GM18519 (cell line): ENCODE results near the gene DRAXIN.

Source experiments
- ATAC-seq: cut with Tn5 transposase; IDR thresholded peaks from one replicate; pipeline ENCODE4 v1.9.1; 2021; ENCODE audit warnings: mild to moderate bottlenecking, moderate library complexity; ENCODE audit not compliant: unreplicated experiment, low FRiP score

Gene DRAXIN

DNA sequence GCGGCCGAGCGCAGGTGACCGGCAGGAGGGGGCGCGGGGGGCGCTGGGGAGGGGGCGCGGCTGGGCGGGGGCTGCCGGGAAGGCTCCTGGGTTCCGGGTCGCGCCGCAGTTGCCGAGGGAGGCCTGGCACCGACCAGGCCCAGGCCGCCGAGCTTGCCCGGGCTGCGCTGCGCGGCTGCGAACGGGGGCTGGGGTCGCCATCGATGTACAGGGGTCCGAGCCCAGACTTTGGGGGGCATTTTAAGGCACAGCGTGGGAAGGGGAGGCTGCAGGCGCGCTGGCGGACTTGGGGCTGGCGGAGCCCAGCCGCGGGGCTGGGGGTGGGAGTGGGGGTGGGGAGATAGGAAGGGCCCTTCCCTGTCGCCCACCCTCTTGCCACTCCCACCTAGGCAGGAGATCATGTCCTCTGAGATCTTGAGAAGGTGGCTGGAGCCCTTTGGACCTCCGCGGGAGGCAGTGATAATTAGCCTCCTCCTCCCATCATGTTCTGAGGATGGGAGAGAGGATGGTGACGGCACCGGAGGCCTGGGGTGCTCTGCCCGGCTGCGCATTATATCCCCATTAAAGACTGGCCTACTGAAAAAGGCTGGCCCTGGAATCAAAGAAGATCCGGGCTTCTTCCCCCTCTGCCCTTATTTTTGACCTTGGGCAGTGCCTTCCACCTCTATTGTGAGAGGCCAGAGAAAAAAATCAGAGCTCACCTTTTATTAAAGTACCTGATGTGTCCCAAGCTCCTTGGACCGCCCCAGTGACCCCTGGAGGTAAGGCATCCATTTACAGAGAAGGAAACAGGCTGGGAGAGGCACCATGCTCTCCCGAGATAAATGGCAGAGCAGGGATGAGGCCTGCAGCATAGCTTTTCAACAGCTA lies 36.3 kb upstream of the DRAXIN start:
- ATAC-seq = no peak

GRCh38 chr1:11657654-11658053 lies 33.9 kb upstream of the DRAXIN start:
- ATAC-seq = no peak

- no peak for ATAC-seq
Observed at GRCh38 chr1:11658542-11658941, 33.0 kb upstream of the DRAXIN start.

DNA sequence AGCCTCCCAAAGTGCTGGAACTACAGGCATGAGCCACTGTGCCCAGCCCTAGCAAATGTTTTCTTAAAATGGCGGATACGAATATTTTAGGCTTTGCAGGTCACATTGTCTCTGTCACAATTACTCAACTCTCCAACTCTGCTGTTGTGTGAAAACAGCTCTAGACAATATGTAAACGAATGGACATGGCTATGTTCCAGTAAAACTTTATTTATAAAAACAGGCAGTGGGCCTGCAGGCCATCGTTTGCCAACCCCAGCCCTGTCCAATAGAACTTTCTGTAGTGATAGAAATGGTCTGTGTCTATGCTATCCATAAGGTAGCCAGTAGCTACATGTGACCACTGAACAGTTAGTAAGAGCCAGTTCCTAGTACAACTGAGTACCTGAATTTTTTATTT lies 31.8 kb upstream of the DRAXIN start:
- no peak for ATAC-seq

GRCh38 chr1:11661103-11661502 lies 30.4 kb upstream of the DRAXIN start:
- ATAC-seq = no peak

DNA sequence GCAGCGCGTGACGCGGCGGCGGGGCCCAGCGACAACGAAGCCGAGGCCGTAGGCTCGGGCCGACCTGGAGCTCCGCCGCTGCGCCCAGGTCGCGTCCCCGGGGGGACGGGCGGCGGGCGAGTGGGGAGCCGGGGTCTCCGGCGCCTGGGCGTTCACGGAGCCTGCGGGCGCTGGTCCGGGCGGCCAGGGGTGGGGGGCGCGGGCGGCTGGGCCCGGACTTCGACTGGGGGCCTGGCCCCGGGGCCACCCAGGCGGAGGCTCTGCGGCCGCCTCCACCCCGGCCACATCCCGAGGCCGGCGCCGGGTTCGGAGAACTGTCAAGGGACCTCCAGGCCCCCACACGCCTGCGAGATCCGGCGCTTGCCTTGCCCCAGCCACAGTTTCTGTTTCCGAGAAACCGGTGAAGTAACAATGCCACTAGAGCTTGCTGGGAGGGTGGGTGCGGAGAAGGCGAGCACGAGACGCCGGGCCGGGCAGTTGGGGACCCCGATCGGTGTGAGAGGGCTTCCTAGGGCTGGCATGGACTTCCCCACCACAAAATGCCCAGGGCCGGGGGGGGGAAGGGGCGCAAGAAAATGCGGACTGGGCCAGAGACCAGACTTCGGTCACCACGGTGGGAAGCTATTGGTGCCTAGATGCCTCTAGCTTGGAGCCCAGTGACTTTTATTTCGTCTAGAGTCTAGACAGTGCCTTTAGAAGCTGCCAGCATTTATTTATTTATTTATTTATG lies 27.0 kb upstream of the DRAXIN start:
- ATAC-seq = peak; percentile 20

DNA sequence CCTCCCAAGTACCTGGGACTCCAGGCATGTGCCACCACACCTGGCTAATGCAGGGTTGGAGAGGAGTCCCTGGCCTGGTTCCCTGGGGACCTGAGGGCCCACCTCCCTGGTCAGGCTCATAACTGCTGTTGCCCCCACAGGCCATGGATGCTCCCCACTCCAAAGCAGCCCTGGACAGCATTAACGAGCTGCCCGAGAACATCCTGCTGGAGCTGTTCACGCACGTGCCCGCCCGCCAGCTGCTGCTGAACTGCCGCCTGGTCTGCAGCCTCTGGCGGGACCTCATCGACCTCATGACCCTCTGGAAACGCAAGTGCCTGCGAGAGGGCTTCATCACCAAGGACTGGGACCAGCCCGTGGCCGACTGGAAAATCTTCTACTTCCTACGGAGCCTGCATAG lies 23.0 kb upstream of the DRAXIN start:
- ATAC-seq = no peak

DNA sequence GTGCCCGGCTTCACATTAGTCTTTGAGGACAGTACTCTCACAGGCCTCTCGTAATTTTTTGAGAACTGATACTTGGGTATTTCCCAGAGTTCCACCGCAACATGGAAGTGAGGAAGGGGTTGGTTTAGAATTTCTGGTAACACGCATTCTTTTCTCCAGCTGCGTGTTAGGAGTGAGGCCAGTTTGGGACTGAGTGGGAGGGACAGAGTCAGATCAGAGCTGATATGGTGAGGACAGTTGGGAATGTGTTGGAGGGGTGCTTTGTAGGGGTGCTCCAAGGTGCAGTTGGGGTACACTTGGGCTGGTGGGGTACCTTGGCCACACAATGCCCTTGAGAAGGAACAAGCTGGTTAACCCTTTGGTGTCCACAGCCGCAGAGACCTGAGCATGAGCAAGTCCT lies 20.8 kb upstream of the DRAXIN start:
- ATAC-seq = no peak

GRCh38 chr1:11671205-11671543 lies 20.3 kb upstream of the DRAXIN start:
- ATAC-seq = no peak

GRCh38 chr1:11671544-11672286 lies 19.8 kb upstream of the DRAXIN start:
- no peak for ATAC-seq

DNA sequence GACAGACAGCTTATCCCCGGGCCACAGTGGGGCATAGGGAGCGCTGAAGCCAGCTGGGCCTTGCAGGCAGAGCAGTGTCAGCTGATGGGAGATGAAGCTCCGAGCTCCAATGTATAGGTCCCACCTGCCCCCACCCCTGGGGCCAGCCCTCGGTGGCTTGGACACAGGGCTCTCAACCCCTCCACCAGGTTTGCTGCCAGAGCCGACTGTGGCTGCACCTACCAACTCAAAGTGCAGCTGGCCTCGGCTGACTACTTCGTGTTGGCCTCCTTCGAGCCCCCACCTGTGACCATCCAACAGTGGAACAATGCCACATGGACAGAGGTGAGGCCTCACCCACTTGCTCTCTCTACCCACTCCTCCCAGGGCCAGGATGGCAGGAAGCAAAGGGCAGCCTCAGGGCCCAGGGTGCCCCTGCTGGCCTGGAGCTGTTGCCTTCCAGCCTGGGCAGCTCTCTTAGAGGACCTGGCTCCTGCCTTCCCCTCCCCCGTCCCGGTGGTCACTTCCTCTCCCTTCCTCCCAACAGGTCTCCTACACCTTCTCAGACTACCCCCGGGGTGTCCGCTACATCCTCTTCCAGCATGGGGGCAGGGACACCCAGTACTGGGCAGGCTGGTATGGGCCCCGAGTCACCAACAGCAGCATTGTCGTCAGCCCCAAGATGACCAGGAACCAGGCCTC lies 18.3 kb upstream of the DRAXIN start:
- no peak for ATAC-seq

- ATAC-seq = no peak
Observed at GRCh38 chr1:11674488-11674887, 17.0 kb upstream of the DRAXIN start.

- ATAC-seq = no peak
Observed at GRCh38 chr1:11675325-11675724, 16.2 kb upstream of the DRAXIN start.

GRCh38 chr1:11676386-11677103 lies 15.0 kb upstream of the DRAXIN start:
- ATAC-seq = no peak

DNA sequence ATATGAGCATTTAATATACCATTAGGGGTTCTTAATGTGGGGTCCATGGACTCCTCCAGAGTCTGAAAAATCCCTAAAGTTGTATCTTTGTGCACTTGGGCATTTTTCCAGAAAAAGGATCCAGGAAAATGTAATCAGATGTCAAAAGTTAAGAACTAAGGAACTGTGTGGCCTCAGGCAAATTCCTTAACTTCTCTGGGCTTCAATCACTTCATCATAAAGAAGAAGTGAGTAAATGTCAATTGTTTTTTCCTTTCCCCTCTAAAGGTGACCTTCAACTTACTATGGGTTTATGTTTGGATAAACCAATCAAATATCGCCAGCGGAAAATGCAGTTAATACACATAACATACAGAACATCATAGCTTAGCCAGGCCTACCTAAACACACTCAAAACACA lies 13.1 kb upstream of the DRAXIN start:
- no peak for ATAC-seq

DNA sequence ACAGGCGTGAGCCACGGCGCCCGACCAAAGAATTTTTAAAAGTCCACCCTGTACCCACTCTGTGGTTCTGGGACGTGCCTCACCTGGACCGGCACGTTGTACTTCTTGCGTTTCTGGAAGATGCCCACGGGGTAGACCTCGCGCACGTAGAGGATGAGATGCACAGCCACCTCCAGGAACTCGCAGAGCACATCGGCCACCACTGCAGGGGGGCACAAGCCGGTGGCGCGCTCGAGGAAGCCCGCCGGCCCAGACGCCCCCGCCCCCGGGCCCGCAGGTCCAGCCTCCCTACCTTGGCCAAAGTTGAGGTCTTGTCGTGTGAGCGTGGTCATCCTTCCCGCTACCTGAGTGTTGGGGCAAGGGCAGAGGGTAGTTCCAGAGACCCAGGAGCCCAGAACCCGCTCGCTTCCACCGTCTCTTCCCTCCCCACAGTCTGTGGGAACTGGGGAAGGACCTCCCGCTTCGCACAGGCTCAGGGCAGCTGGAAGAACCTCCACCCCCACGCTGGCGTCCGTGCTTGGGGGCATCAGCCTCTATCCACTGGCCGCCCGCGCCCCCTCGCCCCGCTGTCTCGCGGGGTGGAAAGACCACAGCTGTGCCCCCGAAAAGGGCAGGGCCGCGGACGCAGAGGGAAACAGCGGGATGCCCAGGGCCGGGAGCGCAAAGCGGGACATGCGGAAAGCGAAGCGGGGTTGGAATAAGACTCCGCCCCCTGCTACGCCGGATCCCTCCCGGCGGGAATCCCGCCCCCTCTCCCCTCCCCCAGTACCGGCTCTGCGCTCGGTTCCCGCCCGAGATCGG lies 11.0 kb upstream of the DRAXIN start:
- ATAC-seq = peak; percentile 11

DNA sequence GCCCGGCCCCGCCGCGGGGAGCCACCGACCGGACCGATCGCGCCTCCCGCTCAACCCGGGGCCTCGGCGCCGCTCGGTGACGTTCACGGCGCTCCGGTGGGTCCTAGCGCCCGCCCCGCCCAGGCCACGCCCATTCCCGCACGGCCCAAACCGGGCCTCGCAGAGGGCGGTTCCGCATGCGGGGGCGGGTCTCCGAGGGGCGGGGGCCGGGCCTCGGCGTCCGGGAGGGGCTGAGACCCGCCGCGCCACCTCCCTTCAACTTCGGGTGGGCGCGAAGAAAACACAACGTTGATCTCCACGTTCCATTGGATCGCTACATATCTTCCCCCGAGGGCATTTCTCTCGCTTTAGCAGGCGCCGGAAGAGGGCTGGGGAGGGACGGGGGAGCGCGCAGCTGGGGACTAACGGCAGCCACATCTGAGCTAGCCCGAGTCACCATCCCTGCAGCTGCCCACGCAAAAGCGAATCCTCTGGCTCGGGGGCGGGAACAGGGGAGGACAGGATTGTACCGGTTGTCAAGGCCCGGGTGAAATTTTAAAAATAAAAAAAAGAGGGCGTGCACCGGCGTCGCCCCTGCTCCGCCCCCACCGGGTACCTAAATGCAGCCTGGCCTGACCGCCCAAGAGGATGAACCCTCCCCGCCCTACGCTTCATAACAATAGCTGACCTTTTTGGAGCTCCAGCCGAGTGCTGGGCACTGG lies 10.3 kb upstream of the DRAXIN start, which contains the start of gene MAD2L2:
TSS of gene MAD2L2 (minus strand) at position 78 of the 701 bp plus-strand sequence. CDS start 547 bp downstream, outside the sequence.
- peak; percentile 63 for ATAC-seq

GRCh38 chr1:11682287-11682771 lies 9.2 kb upstream of the DRAXIN start:
- ATAC-seq = no peak
